OCI-LY7 (cell line): ENCODE results near the gene COLQ. TPM values are rescaled to one million over a fixed set of nuclear protein-coding genes. Genes with fewer than 3 reads are reported as not detected.

Experiments used
- BruUV-seq: library from RNA; stranded (reverse); fragments of 400-500 nt; replicated peaks from 2 replicates; lab custom pipeline; 2021; lab: Mats Ljungman, UMichigan
- CTCF ChIA-PET: fragments of 300-600 bp; sonication (Branson Sonifier 250); formaldehyde crosslinking; loops from one replicate; lab custom pipeline; 2022; ENCODE audit warnings: antibody characterized with exemption; ENCODE audit not compliant: unreplicated experiment; lab: Charles Lee
- POLR2A ChIA-PET: fragments of 300-600 bp; sonication (Branson Sonifier 250); formaldehyde crosslinking; loops from one replicate; lab custom pipeline; 2022; ENCODE audit warnings: antibody characterized with exemption; lab: Charles Lee
- DNase-seq: peaks from one replicate; pipeline ENCODE4 v3.0.0-alpha.2; 2015; ENCODE audit warnings: low spot score
- H2AFZ ChIP-seq: fragments of 200-600 bp; sonication (generic), shearing (Covaris generic); 2 replicates; pipeline ENCODE4 v1.6.1; 2014; ENCODE audit warnings: mild to moderate bottlenecking, antibody characterized with exemption, low read length, moderate library complexity
- H3K27ac ChIP-seq: fragments of 200-600 bp; sonication (generic); 2 replicates; pipeline ENCODE4 v1.5.1; 2014; ENCODE audit warnings: mixed run types, low read depth, mild to moderate bottlenecking, moderate library complexity, low read length, inconsistent platforms; ENCODE audit not compliant: poor library complexity, severe bottlenecking
- H3K36me3 ChIP-seq: fragments of 200-600 bp; sonication (generic); 2 replicates; pipeline ENCODE4 v1.6.1; 2014; ENCODE audit warnings: mild to moderate bottlenecking, antibody characterized with exemption, low read length, moderate library complexity, mixed read lengths; ENCODE audit not compliant: insufficient read depth
- H3K4me1 ChIP-seq: fragments of 200-600 bp; sonication (generic); 2 replicates; pipeline ENCODE4 v1.5.1; 2014; ENCODE audit warnings: mild to moderate bottlenecking, low read length; ENCODE audit not compliant: insufficient read depth, poor library complexity, severe bottlenecking
- H3K4me2 ChIP-seq: fragments of 200-600 bp; sonication (generic); 2 replicates; pipeline ENCODE4 v1.6.1; 2014; ENCODE audit warnings: mild to moderate bottlenecking, low read length
- H3K4me3 ChIP-seq: fragments of 200-600 bp; sonication (generic); 2 replicates; pipeline ENCODE4 v1.5.1; 2014; ENCODE audit warnings: mild to moderate bottlenecking, low read depth, low read length; ENCODE audit not compliant: poor library complexity, severe bottlenecking
- H3K79me2 ChIP-seq: fragments of 200-600 bp; sonication (generic); 2 replicates; pipeline ENCODE4 v1.6.1; 2016; ENCODE audit warnings: low read depth, mild to moderate bottlenecking, low read length, moderate library complexity, mixed read lengths; ENCODE audit not compliant: insufficient read depth
- H3K9me2 ChIP-seq: fragments of 200-600 bp; sonication (generic); 2 replicates; pipeline ENCODE4 v1.6.1; 2016; ENCODE audit warnings: mild to moderate bottlenecking, low read length, mixed read lengths; ENCODE audit not compliant: insufficient read depth
- H3K9me3 ChIP-seq: fragments of 200-600 bp; sonication (generic); 2 replicates; pipeline ENCODE4 v1.6.1; 2014; ENCODE audit warnings: mild to moderate bottlenecking, mixed run types, low read length, mixed read lengths
- H4K20me1 ChIP-seq: fragments of 200-600 bp; sonication (generic); 2 replicates; pipeline ENCODE4 v1.6.1; 2014; ENCODE audit warnings: mild to moderate bottlenecking, antibody characterized with exemption, low read length, moderate library complexity, mixed read lengths; ENCODE audit not compliant: insufficient read depth
- EZH2phosphoT487 ChIP-seq: fragments of 200-600 bp; sonication (generic); IDR thresholded peaks from 2 replicates; pipeline ENCODE4 v1.6.1; 2018; ENCODE audit warnings: low read depth, borderline replicate concordance, mild to moderate bottlenecking, mixed run types, antibody characterized with exemption, low read length, moderate library complexity, mixed read lengths
- intact Hi-C: fragments of 100-400 bp; cut with micrococcal nuclease; formaldehyde crosslinking; loops from one replicate; pipeline ENCODE4 v1.10.0; 2022; ENCODE audit not compliant: unreplicated experiment
- total RNA-seq, 2 experiments: library from RNA; depleted of rRNA in 1 of 2; stranded (reverse); fragments of >200 nt in 1 of 2; shearing (Covaris generic) in 1 of 2; gene quantifications; 2 replicates each; pipeline ENCODE4 v1.2.3, GENCODE V29; 2014 to 2022
- TF ChIP-seq, protein P1 (sequence below): fragments of 200-600 bp; sonication (generic); conservative IDR thresholded peaks from 2 replicates; pipeline ENCODE4 v1.5.1; 2014; ENCODE audit warnings: mild to moderate bottlenecking, antibody characterized with exemption, low read length, moderate library complexity, mixed read lengths

The COLQ gene
- total RNA-seq, 2 experiments from 2014 or later = 0.42 to 1.4 TPM

DNA sequence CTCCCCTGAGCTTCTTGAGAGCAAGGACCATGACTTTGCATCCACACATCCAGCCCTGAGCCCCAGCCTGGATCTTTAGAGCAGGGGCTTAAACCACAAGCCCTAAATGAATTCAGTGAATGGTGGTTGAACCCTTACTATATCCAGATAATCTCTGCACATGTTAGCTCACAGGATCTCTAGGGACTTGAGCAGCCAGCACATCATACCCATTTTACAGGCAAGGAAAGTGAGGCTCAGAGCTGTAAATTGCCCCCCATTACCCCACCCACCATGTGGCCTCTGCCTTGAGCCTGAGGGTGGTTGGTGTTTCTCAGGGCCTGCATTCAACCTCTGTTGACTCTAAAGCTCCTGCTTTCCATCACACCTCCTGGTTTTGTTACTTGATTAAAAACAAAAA, 66.5 kb downstream of the COLQ start:
- no peaks in the 10 kb centered on the region for H3K79me2 ChIP-seq
- H3K4me1 ChIP-seq = no peaks in the 10 kb centered on the region
- no peaks in the 10 kb centered on the region for H3K9me2 ChIP-seq
- H3K4me2 ChIP-seq = no peak overlapping the region
- H3K9me3 ChIP-seq = no peaks in the 10 kb centered on the region
- BruUV-seq = no TSS peak
- H4K20me1 ChIP-seq = no peaks in the 10 kb centered on the region
- ChIA-PET POLR2A (interaction anchor here (0.7 kb wide), 1 partner anchor 180 kb away, joined by 7 read pairs; no protein-coding TSS in a partner anchor), CTCF (interaction anchor here (0.7 kb wide), 1 partner anchor 40 kb away, joined by 3 read pairs; no protein-coding TSS in a partner anchor)
- intact Hi-C loops = no loop called here
- H3K4me3 ChIP-seq = no peak overlapping the region
- no peak overlapping the region for H3K27ac ChIP-seq
- H3K36me3 ChIP-seq = no peaks in the 10 kb centered on the region
- no peak for DNase-seq
- H2AFZ ChIP-seq = no peak overlapping the region
- no peak for TF ChIP-seq EZH2phosphoT487
- TF ChIP-seq, protein P1, sequence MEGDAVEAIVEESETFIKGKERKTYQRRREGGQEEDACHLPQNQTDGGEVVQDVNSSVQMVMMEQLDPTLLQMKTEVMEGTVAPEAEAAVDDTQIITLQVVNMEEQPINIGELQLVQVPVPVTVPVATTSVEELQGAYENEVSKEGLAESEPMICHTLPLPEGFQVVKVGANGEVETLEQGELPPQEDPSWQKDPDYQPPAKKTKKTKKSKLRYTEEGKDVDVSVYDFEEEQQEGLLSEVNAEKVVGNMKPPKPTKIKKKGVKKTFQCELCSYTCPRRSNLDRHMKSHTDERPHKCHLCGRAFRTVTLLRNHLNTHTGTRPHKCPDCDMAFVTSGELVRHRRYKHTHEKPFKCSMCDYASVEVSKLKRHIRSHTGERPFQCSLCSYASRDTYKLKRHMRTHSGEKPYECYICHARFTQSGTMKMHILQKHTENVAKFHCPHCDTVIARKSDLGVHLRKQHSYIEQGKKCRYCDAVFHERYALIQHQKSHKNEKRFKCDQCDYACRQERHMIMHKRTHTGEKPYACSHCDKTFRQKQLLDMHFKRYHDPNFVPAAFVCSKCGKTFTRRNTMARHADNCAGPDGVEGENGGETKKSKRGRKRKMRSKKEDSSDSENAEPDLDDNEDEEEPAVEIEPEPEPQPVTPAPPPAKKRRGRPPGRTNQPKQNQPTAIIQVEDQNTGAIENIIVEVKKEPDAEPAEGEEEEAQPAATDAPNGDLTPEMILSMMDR = no peak

DNA sequence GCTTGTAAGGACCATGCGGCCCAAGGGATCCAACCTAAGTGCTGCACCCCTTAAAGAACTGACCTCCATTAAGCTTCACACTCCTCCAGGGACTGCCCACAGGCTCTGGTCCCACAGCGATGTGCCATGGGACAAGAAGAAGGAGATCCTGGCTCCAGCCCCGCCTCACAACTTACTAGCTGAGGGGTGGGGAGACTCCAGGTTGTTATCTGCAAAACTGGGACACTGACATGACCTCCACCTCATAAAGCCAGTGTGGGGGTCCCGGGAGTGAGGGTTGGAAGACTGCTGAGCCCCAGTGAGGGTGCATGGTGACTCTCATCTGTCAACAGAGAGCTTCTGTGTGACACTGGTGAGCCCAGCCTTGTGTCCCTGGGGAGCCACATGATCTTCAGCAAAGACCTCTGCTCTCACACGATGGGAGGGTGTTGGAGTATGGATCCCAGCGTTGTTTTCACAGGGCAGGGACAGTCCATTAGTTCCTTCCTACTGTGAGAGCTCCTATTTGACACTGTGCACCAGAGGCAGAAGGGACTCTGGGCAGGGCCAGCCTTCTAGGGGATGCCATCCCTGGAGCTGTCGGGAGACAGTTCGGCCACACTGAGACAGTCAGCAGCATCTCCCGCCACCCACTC, 67.4 kb downstream of the COLQ start:
- no peak overlapping the region for H3K4me2 ChIP-seq
- no peak overlapping the region for H3K27ac ChIP-seq
- intact Hi-C loops = no loop called here
- BruUV-seq = no TSS peak
- H3K4me1 ChIP-seq = no peaks in the 10 kb centered on the region
- H3K79me2 ChIP-seq = no peaks in the 10 kb centered on the region
- POLR2A ChIA-PET = interaction anchor here (0.7 kb wide), 2 partner anchors 147 to 259 kb away, joined by 6 read pairs; partner anchors contain the start of gene HACL1
- no peak overlapping the region for H2AFZ ChIP-seq
- DNase-seq = no peak
- no peak for TF ChIP-seq EZH2phosphoT487
- TF ChIP-seq, protein P1 = no peak
- H3K4me3 ChIP-seq = no peak overlapping the region
- no peaks in the 10 kb centered on the region for H3K9me2 ChIP-seq
- CTCF ChIA-PET = no interaction called here
- H3K9me3 ChIP-seq = no peaks in the 10 kb centered on the region
- H3K36me3 ChIP-seq = no peaks in the 10 kb centered on the region
- no peaks in the 10 kb centered on the region for H4K20me1 ChIP-seq

DNA sequence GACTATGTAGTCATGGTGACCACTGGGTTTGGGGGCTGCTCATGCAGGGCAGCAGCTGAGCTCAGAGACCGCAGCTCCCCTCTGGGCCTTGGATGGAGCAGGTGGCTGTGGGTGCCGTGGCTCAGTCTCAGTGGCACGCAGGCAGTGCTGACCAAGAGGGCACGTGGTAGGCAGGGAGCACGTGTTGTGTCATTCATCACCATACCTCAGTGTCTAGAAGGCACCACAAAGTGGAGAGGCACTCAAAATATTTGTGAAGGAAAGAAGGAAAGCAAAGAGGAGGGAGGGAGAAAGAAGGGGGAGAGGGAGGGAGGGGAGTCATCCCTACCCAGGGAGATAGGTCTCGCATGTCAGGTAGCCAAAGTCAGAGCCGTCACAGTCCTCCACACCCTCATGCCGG, 68.0 kb downstream of the COLQ start:
- intact Hi-C loops = no loop called here
- ChIA-PET POLR2A (no interaction called here), CTCF (no interaction called here)
- Histone ChIP-seq H3K4me1 (no peaks in the 10 kb centered on the region), H3K36me3 (no peaks in the 10 kb centered on the region), H3K27ac (no peak overlapping the region), H4K20me1 (no peaks in the 10 kb centered on the region), H3K4me3 (no peak overlapping the region), H3K4me2 (no peak overlapping the region), H3K9me2 (no peaks in the 10 kb centered on the region), H2AFZ (no peak overlapping the region), H3K9me3 (no peaks in the 10 kb centered on the region), H3K79me2 (no peaks in the 10 kb centered on the region)
- no peak for DNase-seq
- no TSS peak for BruUV-seq
- TF ChIP-seq EZH2phosphoT487 = no peak
- TF ChIP-seq, protein P1 = no peak
